DND-41 (cell line): Measurements from ENCODE around the gene ABCA10.

ENCODE experiments used
- ATAC-seq: fragments of 200-7000 bp; cut with Tn5 transposase; 3 replicates; pipeline ENCODE4 v1.9.1; 2021; ENCODE audit warnings: low read depth; ENCODE audit not compliant: insufficient read depth
- DNase-seq: peaks from one replicate; pipeline ENCODE4 v3.0.0-alpha.2; 2020
- H2AFZ ChIP-seq: 2 replicates; pipeline ENCODE4 v1.6.0; 2012; ENCODE audit warnings: low read depth, low read length
- H3K27ac ChIP-seq: 2 replicates; pipeline ENCODE4 v1.5.1; 2012; ENCODE audit warnings: low read length, inconsistent platforms
- H3K27me3 ChIP-seq: fragments of 200-600 bp; sonication (generic); 2 replicates; pipeline ENCODE4 v1.6.0; 2012; ENCODE audit warnings: low read length, mild to moderate bottlenecking, inconsistent platforms; ENCODE audit not compliant: insufficient read depth, poor library complexity
- H3K36me3 ChIP-seq: 2 replicates; pipeline ENCODE4 v1.5.1; 2012; ENCODE audit warnings: low read length, inconsistent platforms; ENCODE audit not compliant: insufficient read depth
- H3K4me1 ChIP-seq: 2 replicates; pipeline ENCODE4 v1.5.1; 2012; ENCODE audit warnings: mild to moderate bottlenecking, low read length; ENCODE audit not compliant: insufficient read depth
- H3K4me2 ChIP-seq: 2 replicates; pipeline ENCODE4 v1.6.0; 2012; ENCODE audit warnings: mild to moderate bottlenecking, moderate library complexity, low read length, inconsistent platforms; ENCODE audit not compliant: insufficient read depth
- H3K4me3 ChIP-seq, 2 experiments: fragments of 200-600 bp in 1 of 2; shearing (Covaris generic) in 1 of 2; 2 replicates each; pipeline ENCODE4 v1.5.1; 2012 to 2016; ENCODE audit warnings: inconsistent platforms in 2 of 2, low read length in 2 of 2, mild to moderate bottlenecking in 2 of 2, low read depth in 1 of 2, moderate library complexity in 1 of 2
- H3K79me2 ChIP-seq: 2 replicates; pipeline ENCODE4 v1.6.0; 2012; ENCODE audit warnings: low read length, inconsistent platforms; ENCODE audit not compliant: insufficient read depth
- H3K9ac ChIP-seq: 2 replicates; pipeline ENCODE4 v1.6.0; 2012; ENCODE audit warnings: low read depth, mild to moderate bottlenecking, inconsistent platforms, low read length, moderate library complexity
- H3K9me3 ChIP-seq: 2 replicates; pipeline ENCODE4 v1.5.1; 2012; ENCODE audit warnings: low read length, moderate library complexity, mild to moderate bottlenecking, inconsistent platforms; ENCODE audit not compliant: insufficient read depth, severe bottlenecking
- H4K20me1 ChIP-seq: 2 replicates; pipeline ENCODE4 v1.6.0; 2012; ENCODE audit warnings: low read length; ENCODE audit not compliant: insufficient read depth
- EZH2 ChIP-seq: IDR thresholded peaks from 3 replicates; pipeline ENCODE4 v1.6.1; 2012; ENCODE audit warnings: borderline replicate concordance, low read depth, mild to moderate bottlenecking, moderate library complexity, low read length, inconsistent platforms; ENCODE audit not compliant: severe bottlenecking
- TF ChIP-seq, protein P1 (sequence below): IDR thresholded peaks from 2 replicates; pipeline ENCODE4 v1.5.1; 2012; ENCODE audit warnings: borderline replicate concordance, low read length, moderate library complexity, mild to moderate bottlenecking; ENCODE audit not compliant: poor library complexity, severe bottlenecking; ENCODE audit errors: extremely low read depth

The ABCA10 gene

DNA sequence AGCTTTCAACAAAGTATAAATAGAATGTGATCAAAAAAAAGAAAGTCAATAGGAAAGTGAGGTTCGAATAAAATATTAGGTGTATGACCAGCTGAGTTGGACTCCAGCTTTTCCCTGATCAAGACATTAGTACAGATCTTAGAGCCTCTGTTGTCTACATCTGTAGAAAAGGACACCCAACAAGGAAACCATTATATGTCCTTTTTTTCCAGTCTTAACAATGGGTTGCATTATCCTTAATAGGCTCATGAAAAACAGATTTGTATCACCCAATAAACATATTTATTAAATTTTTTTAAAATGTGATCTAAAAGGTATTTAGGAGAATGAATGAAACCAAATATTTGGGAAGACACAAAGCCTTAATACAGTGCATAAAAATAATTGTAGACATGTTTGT lies 105.0 kb downstream of the ABCA10 start:
- H3K4me1 ChIP-seq: no peaks in the 10 kb centered on the region
- no peaks in the 10 kb centered on the region for H3K36me3 ChIP-seq
- no peaks in the 10 kb centered on the region for H3K9me3 ChIP-seq
- no peaks in the 10 kb centered on the region for H3K79me2 ChIP-seq
- no peak overlapping the region for H3K9ac ChIP-seq
- H3K27me3 ChIP-seq: peaks cover 3% of the 10 kb centered on the region
- H4K20me1 ChIP-seq: no peaks in the 10 kb centered on the region
- ATAC-seq: no peak
- no peak overlapping the region for H3K4me3 ChIP-seq
- H2AFZ ChIP-seq: no peak overlapping the region
- no peak overlapping the region for H3K27ac ChIP-seq
- H3K4me2 ChIP-seq: no peak overlapping the region
- TF ChIP-seq, protein P1, sequence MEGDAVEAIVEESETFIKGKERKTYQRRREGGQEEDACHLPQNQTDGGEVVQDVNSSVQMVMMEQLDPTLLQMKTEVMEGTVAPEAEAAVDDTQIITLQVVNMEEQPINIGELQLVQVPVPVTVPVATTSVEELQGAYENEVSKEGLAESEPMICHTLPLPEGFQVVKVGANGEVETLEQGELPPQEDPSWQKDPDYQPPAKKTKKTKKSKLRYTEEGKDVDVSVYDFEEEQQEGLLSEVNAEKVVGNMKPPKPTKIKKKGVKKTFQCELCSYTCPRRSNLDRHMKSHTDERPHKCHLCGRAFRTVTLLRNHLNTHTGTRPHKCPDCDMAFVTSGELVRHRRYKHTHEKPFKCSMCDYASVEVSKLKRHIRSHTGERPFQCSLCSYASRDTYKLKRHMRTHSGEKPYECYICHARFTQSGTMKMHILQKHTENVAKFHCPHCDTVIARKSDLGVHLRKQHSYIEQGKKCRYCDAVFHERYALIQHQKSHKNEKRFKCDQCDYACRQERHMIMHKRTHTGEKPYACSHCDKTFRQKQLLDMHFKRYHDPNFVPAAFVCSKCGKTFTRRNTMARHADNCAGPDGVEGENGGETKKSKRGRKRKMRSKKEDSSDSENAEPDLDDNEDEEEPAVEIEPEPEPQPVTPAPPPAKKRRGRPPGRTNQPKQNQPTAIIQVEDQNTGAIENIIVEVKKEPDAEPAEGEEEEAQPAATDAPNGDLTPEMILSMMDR: no peak
- TF ChIP-seq EZH2: no peak
- DNase-seq: no peak

DNA sequence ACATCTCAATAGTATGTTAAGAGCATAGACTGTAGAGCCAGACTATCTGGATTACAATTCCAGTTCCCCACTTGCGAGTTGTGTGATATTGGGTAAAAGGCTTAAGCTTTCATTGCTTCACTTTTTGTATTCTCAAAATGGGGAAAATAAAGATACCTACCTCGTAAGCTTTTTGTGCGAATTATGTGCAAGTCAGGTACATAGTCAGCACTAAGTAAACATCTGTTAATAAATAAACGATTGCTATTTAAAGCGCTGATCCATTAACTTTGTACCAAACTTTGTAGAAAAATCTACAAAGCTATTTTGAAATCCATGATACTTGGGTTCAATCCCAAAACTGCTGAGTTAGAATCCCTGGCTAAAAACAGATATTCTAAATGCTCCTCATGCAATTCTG lies 106.6 kb downstream of the ABCA10 start:
- no peak for ATAC-seq
- Histone ChIP-seq H3K27ac (no peak overlapping the region), H2AFZ (no peak overlapping the region), H4K20me1 (no peaks in the 10 kb centered on the region), H3K4me3 (no peak overlapping the region), H3K36me3 (no peaks in the 10 kb centered on the region), H3K27me3 (peaks cover 3% of the 10 kb centered on the region), H3K4me1 (no peaks in the 10 kb centered on the region), H3K9me3 (no peaks in the 10 kb centered on the region), H3K79me2 (no peaks in the 10 kb centered on the region), H3K9ac (no peak overlapping the region), H3K4me2 (no peak overlapping the region)
- no peak for DNase-seq
- TF ChIP-seq, protein P1: no peak
- no peak for TF ChIP-seq EZH2

DNA sequence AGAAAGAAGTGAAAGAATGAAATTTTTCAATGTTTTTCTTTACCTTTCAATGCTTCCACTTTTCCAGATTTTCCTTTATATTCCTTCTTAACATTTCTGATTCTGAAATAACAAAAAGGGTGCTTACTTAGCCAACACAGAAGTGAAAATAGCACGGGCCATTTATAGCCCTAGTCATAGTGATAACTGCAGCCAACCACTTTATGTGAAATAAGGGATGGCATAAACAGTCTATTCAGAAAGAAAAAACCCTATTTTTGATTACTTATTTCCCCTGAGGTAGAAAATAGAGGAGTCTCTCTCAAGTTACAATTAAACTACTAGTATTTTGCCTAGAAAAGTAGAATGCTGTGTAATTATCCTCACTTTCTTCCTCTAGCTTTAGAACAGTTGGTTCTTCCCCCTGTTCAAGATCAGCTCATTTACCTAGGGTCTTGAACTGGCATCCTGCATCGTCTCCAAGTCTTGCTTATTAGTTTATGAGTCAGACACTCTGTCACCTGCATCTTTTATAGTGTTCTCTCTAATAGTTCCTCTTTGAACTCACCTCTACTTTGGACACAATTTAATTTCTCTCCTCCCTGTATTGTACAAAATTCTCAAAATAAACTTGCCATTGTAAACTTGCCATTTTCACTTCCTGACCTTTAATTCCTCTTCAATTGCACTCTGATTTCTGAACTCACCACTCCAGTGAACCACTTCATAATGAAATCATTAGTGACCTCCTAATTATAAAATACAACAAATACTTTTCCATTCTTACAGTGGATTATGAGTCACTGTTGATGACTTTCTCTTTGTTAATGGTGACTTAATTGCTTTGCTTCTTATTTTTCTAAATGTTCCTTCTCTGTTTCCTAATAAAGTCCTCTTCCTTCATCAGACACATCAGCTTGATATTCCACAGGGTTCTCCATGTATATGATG lies 110.5 kb downstream of the ABCA10 start:
- H3K4me2 ChIP-seq: no peak overlapping the region
- H3K27me3 ChIP-seq: peaks cover 3% of the 10 kb centered on the region
- no peak overlapping the region for H3K4me3 ChIP-seq
- TF ChIP-seq, protein P1: no peak
- no peak for TF ChIP-seq EZH2
- H3K79me2 ChIP-seq: no peaks in the 10 kb centered on the region
- H3K4me1 ChIP-seq: no peaks in the 10 kb centered on the region
- H3K9me3 ChIP-seq: no peaks in the 10 kb centered on the region
- H3K9ac ChIP-seq: no peak overlapping the region
- H2AFZ ChIP-seq: no peak overlapping the region
- no peak overlapping the region for H3K27ac ChIP-seq
- no peaks in the 10 kb centered on the region for H3K36me3 ChIP-seq
- no peak for ATAC-seq
- DNase-seq: no peak
- H4K20me1 ChIP-seq: no peaks in the 10 kb centered on the region
